IMR-90 (cell line): Measurements from ENCODE around the gene CDK2AP2. TPM values are rescaled to one million over a fixed set of nuclear protein-coding genes. Genes with fewer than 3 reads are reported as not detected.

Experiments
- ATAC-seq: fragments of 200-7000 bp; cut with Tn5 transposase; 2 replicates; pipeline ENCODE4 v1.9.1; 2020; ENCODE audit warnings: low read depth, mild to moderate bottlenecking, moderate library complexity
- BruUV-seq: library from RNA; stranded (reverse); fragments of 400-500 nt; replicated peaks from 2 replicates; lab custom pipeline; 2021; lab: Mats Ljungman, UMichigan
- CTCF ChIA-PET: fragments of 300-600 bp; formaldehyde crosslinking; extraction: SDS; loops from one replicate; lab custom pipeline; 2021; ENCODE audit warnings: antibody characterized with exemption; lab: Yijun Ruan, JAX
- POLR2A ChIA-PET: fragments of 300-600 bp; sonication (Branson Sonifier 250); formaldehyde crosslinking; loops from one replicate; lab custom pipeline; 2022; ENCODE audit warnings: antibody characterized with exemption; ENCODE audit not compliant: unreplicated experiment; lab: Charles Lee
- DNase-seq: peaks from one replicate; pipeline ENCODE4 v3.0.0; 2013
- H2AFZ ChIP-seq: replicated peaks from 2 replicates; pipeline ENCODE3; 2013; ENCODE audit warnings: low read length, mild to moderate bottlenecking; ENCODE audit not compliant: poor library complexity
- H2AK5ac ChIP-seq: 2 replicates; pipeline ENCODE4 v1.6.1; 2013; ENCODE audit warnings: low read depth, low read length, inconsistent platforms
- H2AK9ac ChIP-seq: replicated peaks from 2 replicates; pipeline ENCODE3; 2013; ENCODE audit warnings: mild to moderate bottlenecking, low read depth, low read length, moderate library complexity; ENCODE audit not compliant: poor library complexity
- H2BK120ac ChIP-seq: 2 replicates; pipeline ENCODE4 v1.6.1; 2013; ENCODE audit warnings: low read depth, low read length, inconsistent platforms
- H2BK15ac ChIP-seq: 3 replicates; pipeline ENCODE4 v1.6.1; 2013; ENCODE audit warnings: low read depth, low read length, inconsistent platforms
- H2BK20ac ChIP-seq: 2 replicates; pipeline ENCODE4 v1.6.1; 2013; ENCODE audit warnings: low read depth, mild to moderate bottlenecking, inconsistent platforms, low read length, moderate library complexity
- H2BK5ac ChIP-seq: 2 replicates; pipeline ENCODE4 v1.6.1; 2013; ENCODE audit warnings: mild to moderate bottlenecking, low read depth, low read length, inconsistent platforms; ENCODE audit not compliant: poor library complexity, severe bottlenecking
- H3K14ac ChIP-seq: replicated peaks from 2 replicates; pipeline ENCODE4 v1.6.1; 2013; ENCODE audit warnings: low read depth, low read length, inconsistent platforms
- H3K18ac ChIP-seq: 2 replicates; pipeline ENCODE4 v1.6.1; 2013; ENCODE audit warnings: low read depth, low read length, control low read depth
- H3K23ac ChIP-seq: 2 replicates; pipeline ENCODE4 v1.6.1; 2013; ENCODE audit warnings: low read depth, low read length, inconsistent platforms
- H3K27ac ChIP-seq: 2 replicates; pipeline ENCODE4 v1.5.1; 2013; ENCODE audit warnings: mild to moderate bottlenecking, control low read depth, low read length; ENCODE audit not compliant: insufficient read depth
- H3K27me3 ChIP-seq: 2 replicates; pipeline ENCODE4 v1.6.1; 2013; ENCODE audit warnings: low read length; ENCODE audit not compliant: control insufficient read depth, insufficient read depth
- H3K36me3 ChIP-seq: 2 replicates; pipeline ENCODE4 v1.6.1; 2013; ENCODE audit warnings: low read length, mixed read lengths; ENCODE audit not compliant: control insufficient read depth, insufficient read depth
- H3K4ac ChIP-seq: 2 replicates; pipeline ENCODE4 v1.6.1; 2013; ENCODE audit warnings: low read depth, low read length, inconsistent platforms
- H3K4me1 ChIP-seq: 2 replicates; pipeline ENCODE4 v1.6.1; 2013; ENCODE audit warnings: low read length, mixed read lengths; ENCODE audit not compliant: control insufficient read depth, insufficient read depth
- H3K4me2 ChIP-seq: 2 replicates; pipeline ENCODE4 v1.6.1; 2013; ENCODE audit warnings: low read depth, mild to moderate bottlenecking, control low read depth, low read length, moderate library complexity
- H3K4me3 ChIP-seq: 2 replicates; pipeline ENCODE4 v1.5.1; 2013; ENCODE audit warnings: low read depth, mild to moderate bottlenecking, control low read depth, low read length, moderate library complexity; ENCODE audit not compliant: insufficient read depth
- H3K56ac ChIP-seq: 2 replicates; pipeline ENCODE4 v1.6.1; 2013; ENCODE audit warnings: low read length, inconsistent platforms; ENCODE audit not compliant: insufficient read depth; ENCODE audit errors: extremely low read depth
- H3K79me1 ChIP-seq, 2 experiments: 2 replicates each; pipeline ENCODE4 v1.6.1; 2013; ENCODE audit warnings: low read length in 2 of 2, inconsistent platforms in 1 of 2, low read depth in 1 of 2
- H3K9ac ChIP-seq: 2 replicates; pipeline ENCODE4 v1.6.1; 2013; ENCODE audit warnings: low read depth, low read length, control low read depth
- H3K9me1 ChIP-seq: 2 replicates; pipeline ENCODE4 v1.6.1; 2013; ENCODE audit warnings: low read length, inconsistent platforms; ENCODE audit not compliant: insufficient read depth
- H3K9me3 ChIP-seq: 2 replicates; pipeline ENCODE4 v1.6.1; 2013; ENCODE audit warnings: low read length; ENCODE audit not compliant: control insufficient read depth, insufficient read depth
- H4K20me1 ChIP-seq: 2 replicates; pipeline ENCODE4 v1.6.1; 2013; ENCODE audit warnings: low read length, inconsistent platforms; ENCODE audit not compliant: insufficient read depth
- H4K5ac ChIP-seq: 2 replicates; pipeline ENCODE4 v1.6.1; 2013; ENCODE audit warnings: mild to moderate bottlenecking, low read depth, low read length, control low read depth
- H4K8ac ChIP-seq, 2 experiments: 2 replicates each; pipeline ENCODE4 v1.6.1; 2013; ENCODE audit warnings: low read depth in 2 of 2, low read length in 2 of 2, control low read depth in 1 of 2, inconsistent platforms in 1 of 2
- H4K91ac ChIP-seq: 2 replicates; pipeline ENCODE4 v1.6.1; 2013; ENCODE audit warnings: low read depth, low read length, inconsistent platforms; ENCODE audit not compliant: insufficient read depth
- CTCF ChIP-seq: conservative IDR thresholded peaks from 2 replicates; pipeline ENCODE4 v1.5.1; 2012; ENCODE audit warnings: mild to moderate bottlenecking, low read depth, low read length, improper control_type of control experiment
- MAFK ChIP-seq: IDR thresholded peaks from 2 replicates; pipeline ENCODE4 v1.6.1; 2012; ENCODE audit warnings: low read depth, low read length, improper control_type of control experiment
- RAD21 ChIP-seq: IDR thresholded peaks from 2 replicates; pipeline ENCODE4 v1.6.1; 2012; ENCODE audit warnings: low read length, improper control_type of control experiment
- RCOR1 ChIP-seq: IDR thresholded peaks from 2 replicates; pipeline ENCODE4 v1.6.1; 2012; ENCODE audit warnings: mild to moderate bottlenecking, low read length, improper control_type of control experiment; ENCODE audit not compliant: insufficient replicate concordance
- whole genome bisulfite sequencing, 2 experiments: methylation state at CpG; one replicate each; pipeline versions ENCODE4 v1.1.5 to v1.1.7; 2013; ENCODE audit warnings: missing lambda C conversion rate in 2 of 2; ENCODE audit not compliant: insufficient read length in 1 of 2; ENCODE audit errors: extremely low coverage in 2 of 2; 5-methylcytosine and 5-hydroxymethylcytosine counted together
- dilution Hi-C: fragments of 300-500 bp; cut with HindIII; formaldehyde crosslinking; loops from one replicate; pipeline ENCODE4 v1.14.3; 2018; ENCODE audit warnings: low sequenced_read_pairs; ENCODE audit not compliant: unreplicated experiment
- in situ Hi-C: fragments of 300-500 bp; cut with MboI; formaldehyde crosslinking; loops from 3 replicates; pipeline ENCODE4 v1.14.3; 2019; ENCODE audit warnings: low sequenced_read_pairs, inconsistent platforms, mixed read lengths
- intact Hi-C: fragments of 100-400 bp; cut with micrococcal nuclease; formaldehyde crosslinking; loops from 2 replicates; pipeline ENCODE4 v1.10.0; 2022
- polyA plus RNA-seq, 3 experiments: library from polyadenylated mRNA; depleted of rRNA; stranded (reverse); fragments of >200 nt; gene quantifications; 2 replicates each; pipeline ENCODE4 v1.2.3, GENCODE V29; 2012; ENCODE audit warnings: low replicate concordance in 1 of 3
- total RNA-seq: library from RNA; depleted of rRNA; stranded (reverse); fragments of >200 nt; gene quantifications from 2 replicates; pipeline ENCODE4 v1.2.3, GENCODE V29; 2012

Gene CDK2AP2
- total and polyA plus RNA-seq, 2 of the 4 experiments (the other 2 are of a cell fraction) = 8.1 to 44.7 TPM

DNA sequence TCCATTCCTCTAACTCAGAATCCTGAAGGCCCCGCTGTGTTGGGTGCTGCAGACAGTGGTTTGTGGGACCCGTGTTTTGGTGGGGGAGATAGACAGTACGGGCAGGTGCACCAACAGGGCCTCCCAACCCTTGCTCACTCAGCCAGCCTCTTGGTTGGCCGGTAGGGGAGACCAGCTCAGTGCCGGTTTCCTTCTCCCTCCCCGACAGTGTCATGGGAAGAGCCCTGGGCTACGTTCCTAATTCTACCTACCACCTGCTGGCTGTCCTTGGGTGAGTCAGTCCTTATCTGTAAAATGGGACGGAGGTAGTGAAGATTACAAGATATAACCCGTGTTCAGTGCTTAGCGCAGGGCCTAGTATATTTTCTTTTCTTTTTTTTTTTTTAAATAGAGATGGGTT, 44.8 kb downstream of the CDK2AP2 start:
- no peak for TF ChIP-seq MAFK
- no peak for TF ChIP-seq CTCF
- no peak for TF ChIP-seq RCOR1
- TF ChIP-seq RAD21 = no peak
- dilution Hi-C loops = no loop called here
- Histone ChIP-seq H4K20me1 (no peaks in the 10 kb centered on the region), H3K14ac (no peak overlapping the region), H3K27me3 (peaks cover 3% of the 10 kb centered on the region), H4K8ac (no peak overlapping the region), H3K27ac (no peak overlapping the region), H3K4me2 (no peak overlapping the region), H3K4me1 (peaks cover 7% of the 10 kb centered on the region), H3K4me3 (no peak overlapping the region), H2AFZ (no peak overlapping the region), H3K23ac (no peak overlapping the region), H2BK15ac (no peak overlapping the region), H4K5ac (no peak overlapping the region), H2AK9ac (no peak overlapping the region), H2AK5ac (no peak overlapping the region), H3K18ac (no peak overlapping the region), H2BK20ac (no peak overlapping the region), H3K36me3 (peaks cover 2% of the 10 kb centered on the region; the same call in 1 of the 2 replicates), H3K56ac (no peak overlapping the region), H3K9me3 (no peaks in the 10 kb centered on the region), H4K91ac (no peak overlapping the region), H3K9me1 (peaks cover 12% of the 10 kb centered on the region), H3K79me1 (peaks cover 4 to 19% of the 10 kb centered on the region in 2 experiments; a peak in 2 of 4 replicates), H2BK120ac (no peak overlapping the region), H3K4ac (no peak overlapping the region), H3K9ac (no peak overlapping the region), H2BK5ac (no peak overlapping the region)
- ChIA-PET CTCF (no interaction called here), POLR2A (no interaction called here)
- intact Hi-C loops = no loop called here
- DNase-seq (no peak), ATAC-seq (no peak)
- WGBS, 2 experiments = no CpG with 5 or more reads among the region's 10 CpGs
- in situ Hi-C loops = no loop called here
- BruUV-seq = no TSS peak
